Left lung (tissue), 10 donors: ENCODE measurements around the gene CCL22. TPM values are rescaled to one million over a fixed set of nuclear protein-coding genes. Genes with fewer than 3 reads are reported as not detected.
"Not testable (repeated sequence)": the region's sequence is repeated elsewhere in the genome, so short reads cannot be mapped to it uniquely, and the experiment has no call there.

Source experiments
- ATAC-seq: fragments of 200-7000 bp; cut with Tn5 transposase; one replicate; pipeline ENCODE4 v1.9.1; 2020; ENCODE audit warnings: moderate library complexity
- DNase-seq, 4 donors: peaks; one replicate each; pipeline ENCODE4 v3.0.0-alpha.2; 2013 to 2020
- H3K27ac ChIP-seq, 2 donors: fragments of 200-600 bp; sonication (generic) in 1 of 2; one replicate each; pipeline versions ENCODE4 v1.5.0 to v1.8.0; 2020 to 2021
- H3K27me3 ChIP-seq, 2 donors: fragments of 200-600 bp; sonication (generic) in 1 of 2; one replicate each; pipeline versions ENCODE4 v1.5.0 to v1.8.0; 2020 to 2021
- H3K36me3 ChIP-seq, 2 donors: fragments of 200-600 bp; sonication (generic) in 1 of 2; one replicate each; pipeline versions ENCODE4 v1.5.0 to v1.8.0; 2020 to 2021
- H3K4me1 ChIP-seq, 2 donors: fragments of 200-600 bp; one replicate each; pipeline ENCODE4 v1.8.0; 2021
- H3K4me3 ChIP-seq, 2 donors: fragments of 200-600 bp; sonication (generic) in 1 of 2; one replicate each; pipeline versions ENCODE4 v1.5.0 to v1.8.0; 2020 to 2021; ENCODE audit warnings: mild to moderate bottlenecking in 1 of 2
- H3K9me3 ChIP-seq, 2 donors: fragments of 200-600 bp; sonication (generic) in 1 of 2; one replicate each; pipeline versions ENCODE4 v1.5.0 to v1.8.0; 2020 to 2021
- intact Hi-C, 2 donors: fragments of 100-400 bp; cut with DNase I; formaldehyde crosslinking; loops; one replicate each; pipeline versions ENCODE4 v1.11.2 to v1.14.2; 2022
- polyA plus RNA-seq, 6 donors: library from polyadenylated mRNA; unstranded; fragments of 120-200 nt; gene quantifications; one replicate each; pipeline ENCODE4 v1.2.1, GENCODE V29; 2013; ENCODE audit not compliant: insufficient read length in 6 of 6
- total RNA-seq, 2 donors: library from RNA; stranded (reverse); fragmentation: NEBNext Ultra II Directional; extraction: Animal tissue kit (Norgen Biotek cat#: 25700); gene quantifications; one replicate each; pipeline ENCODE4 v1.2.1, GENCODE V29; 2021
- TF ChIP-seq, protein P1 (sequence below), 2 donors: fragments of 200-600 bp; sonication (generic) in 1 of 2; IDR thresholded peaks; one replicate each; pipeline versions ENCODE4 v1.5.0 to v1.8.0; 2021; ENCODE audit warnings: antibody characterized with exemption in 2 of 2
- donor health status: DM: no; HTN: yes; CAD: no.
- donor health status: DM: no; HTN: no; CAD: no.

Gene CCL22
- total and polyA plus RNA-seq, 8 donors = 0.08 to 2.4 (median 0.21) TPM

DNA sequence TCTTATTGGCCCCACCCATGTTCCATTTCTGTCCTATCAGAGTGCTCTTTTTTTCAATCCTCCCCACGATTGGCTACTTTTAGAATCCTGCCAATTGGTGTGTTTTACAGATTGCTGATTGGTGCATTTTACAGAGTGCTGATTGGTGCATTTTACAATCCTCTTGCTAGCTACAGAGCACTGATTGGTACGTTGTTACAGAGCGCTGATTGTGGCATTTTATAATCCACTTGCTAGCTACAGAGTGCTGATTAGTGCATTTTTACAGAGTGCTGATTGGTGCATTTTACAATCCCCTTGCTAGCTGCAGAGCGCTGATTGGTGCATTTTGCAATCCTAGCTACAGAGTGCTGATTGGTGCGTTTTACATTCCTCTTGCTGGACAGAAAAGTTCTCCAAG, 36.4 kb downstream of the CCL22 start:
- intact Hi-C loops = no loop called here
- DNase-seq (no peak), ATAC-seq (no peak)
- Histone ChIP-seq H3K36me3 (no peaks in the 10 kb centered on the region), H3K4me1 (no peaks in the 10 kb centered on the region), H3K27me3 (no peaks in the 10 kb centered on the region), H3K27ac (no peak overlapping the region), H3K9me3 (peaks cover 0 to 4% of the 10 kb centered on the region in 2 donors), H3K4me3 (no peak overlapping the region)
- TF ChIP-seq, protein P1, sequence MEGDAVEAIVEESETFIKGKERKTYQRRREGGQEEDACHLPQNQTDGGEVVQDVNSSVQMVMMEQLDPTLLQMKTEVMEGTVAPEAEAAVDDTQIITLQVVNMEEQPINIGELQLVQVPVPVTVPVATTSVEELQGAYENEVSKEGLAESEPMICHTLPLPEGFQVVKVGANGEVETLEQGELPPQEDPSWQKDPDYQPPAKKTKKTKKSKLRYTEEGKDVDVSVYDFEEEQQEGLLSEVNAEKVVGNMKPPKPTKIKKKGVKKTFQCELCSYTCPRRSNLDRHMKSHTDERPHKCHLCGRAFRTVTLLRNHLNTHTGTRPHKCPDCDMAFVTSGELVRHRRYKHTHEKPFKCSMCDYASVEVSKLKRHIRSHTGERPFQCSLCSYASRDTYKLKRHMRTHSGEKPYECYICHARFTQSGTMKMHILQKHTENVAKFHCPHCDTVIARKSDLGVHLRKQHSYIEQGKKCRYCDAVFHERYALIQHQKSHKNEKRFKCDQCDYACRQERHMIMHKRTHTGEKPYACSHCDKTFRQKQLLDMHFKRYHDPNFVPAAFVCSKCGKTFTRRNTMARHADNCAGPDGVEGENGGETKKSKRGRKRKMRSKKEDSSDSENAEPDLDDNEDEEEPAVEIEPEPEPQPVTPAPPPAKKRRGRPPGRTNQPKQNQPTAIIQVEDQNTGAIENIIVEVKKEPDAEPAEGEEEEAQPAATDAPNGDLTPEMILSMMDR (IDR thresholded peaks at IDR 0.05) = no peak

DNA sequence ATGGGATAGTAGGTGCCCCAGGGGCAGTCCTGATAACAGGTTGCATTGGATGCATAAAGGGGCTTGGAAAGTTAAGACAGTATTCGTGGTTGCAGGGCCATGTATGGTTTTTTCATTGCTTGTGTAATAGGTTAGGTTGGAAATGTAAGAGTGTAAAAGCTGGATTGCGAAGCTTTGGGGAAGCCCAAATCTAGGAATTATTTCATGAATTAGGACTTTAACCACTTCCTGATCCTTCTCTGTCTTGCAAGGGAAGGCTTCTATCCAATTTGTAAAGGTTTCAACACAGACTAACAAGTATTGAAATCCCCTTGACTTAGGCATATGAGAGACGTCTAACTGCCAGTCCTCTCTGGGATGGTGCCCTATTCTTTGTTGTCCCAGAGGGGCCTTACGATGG, 38.2 kb downstream of the CCL22 start:
- ATAC-seq (no peak), DNase-seq (no peak)
- Histone ChIP-seq H3K9me3 (peaks cover 0 to 4% of the 10 kb centered on the region in 2 donors), H3K4me3 (no peak overlapping the region), H3K36me3 (no peaks in the 10 kb centered on the region), H3K27ac (no peak overlapping the region), H3K27me3 (no peaks in the 10 kb centered on the region), H3K4me1 (no peaks in the 10 kb centered on the region)
- intact Hi-C loops = no loop called here
- TF ChIP-seq, protein P1 (IDR thresholded peaks at IDR 0.05) = no peak

DNA sequence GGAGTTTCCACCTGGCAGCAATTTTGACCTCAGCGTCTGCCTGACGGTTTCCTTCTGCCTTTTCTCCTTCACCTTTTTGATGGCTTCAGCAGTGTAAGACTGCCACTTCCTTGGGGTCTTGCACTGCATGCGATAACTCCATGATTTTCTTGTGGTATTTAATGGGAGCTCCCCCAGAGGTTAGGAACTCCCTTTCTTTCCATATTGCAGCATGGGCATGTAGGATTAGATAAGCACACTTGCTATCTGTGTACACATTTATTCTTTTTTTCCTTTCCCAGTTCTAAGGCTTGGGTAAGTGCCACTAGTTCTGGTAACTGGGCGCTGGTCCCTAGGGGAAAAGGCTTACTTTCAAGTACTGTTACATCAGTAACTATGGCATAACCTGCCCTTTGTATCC, 38.9 kb downstream of the CCL22 start:
- H3K27me3 ChIP-seq, H3K4me1 ChIP-seq, ATAC-seq, H3K9me3 ChIP-seq, H3K4me3 ChIP-seq, intact Hi-C loops, H3K27ac ChIP-seq, H3K36me3 ChIP-seq, DNase-seq: not testable (repeated sequence)

DNA sequence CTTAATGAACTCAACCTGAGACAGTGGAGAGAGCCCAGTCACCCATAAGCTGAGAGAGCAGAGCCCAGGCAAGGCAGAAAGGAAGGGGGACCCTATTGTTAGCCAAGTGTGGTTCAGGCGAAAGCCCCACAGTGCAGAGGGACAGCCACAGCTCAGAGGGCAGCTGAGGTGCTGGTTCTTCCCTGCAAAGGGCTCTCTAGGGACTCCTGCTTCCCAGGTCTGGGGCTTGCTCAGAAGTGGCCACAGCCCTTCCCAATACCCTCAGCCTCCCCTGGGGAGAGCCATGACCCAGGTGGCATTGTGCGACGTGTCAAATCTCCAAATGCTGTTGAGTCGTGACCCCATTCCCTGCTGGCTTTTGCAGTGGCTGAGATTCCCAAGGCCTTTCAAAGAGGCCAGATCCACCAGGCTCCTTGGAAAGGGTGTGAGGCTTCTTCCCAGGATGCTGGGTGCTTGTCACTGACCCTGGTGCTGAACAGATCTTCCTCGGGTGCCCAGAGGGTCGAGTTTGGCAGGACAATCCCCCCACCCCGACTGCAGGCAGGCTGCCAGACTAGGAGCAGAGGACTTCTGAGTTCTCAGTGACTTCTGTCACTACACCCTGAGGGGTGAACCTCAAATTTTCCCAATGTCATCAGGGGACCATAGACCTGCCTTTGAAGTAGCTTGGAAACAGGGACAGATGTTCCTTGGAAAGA, 43.5 kb downstream of the CCL22 start:
- DNase-seq = no peak
- ATAC-seq = no peak
- Histone ChIP-seq H3K4me1 (no peaks in the 10 kb centered on the region), H3K27ac (no peak overlapping the region), H3K4me3 (no peak overlapping the region), H3K27me3 (no peaks in the 10 kb centered on the region), H3K36me3 (no peaks in the 10 kb centered on the region), H3K9me3 (no peaks in the 10 kb centered on the region)
- TF ChIP-seq, protein P1 (IDR thresholded peaks at IDR 0.05) = no peak
- intact Hi-C loops = no loop called here

DNA sequence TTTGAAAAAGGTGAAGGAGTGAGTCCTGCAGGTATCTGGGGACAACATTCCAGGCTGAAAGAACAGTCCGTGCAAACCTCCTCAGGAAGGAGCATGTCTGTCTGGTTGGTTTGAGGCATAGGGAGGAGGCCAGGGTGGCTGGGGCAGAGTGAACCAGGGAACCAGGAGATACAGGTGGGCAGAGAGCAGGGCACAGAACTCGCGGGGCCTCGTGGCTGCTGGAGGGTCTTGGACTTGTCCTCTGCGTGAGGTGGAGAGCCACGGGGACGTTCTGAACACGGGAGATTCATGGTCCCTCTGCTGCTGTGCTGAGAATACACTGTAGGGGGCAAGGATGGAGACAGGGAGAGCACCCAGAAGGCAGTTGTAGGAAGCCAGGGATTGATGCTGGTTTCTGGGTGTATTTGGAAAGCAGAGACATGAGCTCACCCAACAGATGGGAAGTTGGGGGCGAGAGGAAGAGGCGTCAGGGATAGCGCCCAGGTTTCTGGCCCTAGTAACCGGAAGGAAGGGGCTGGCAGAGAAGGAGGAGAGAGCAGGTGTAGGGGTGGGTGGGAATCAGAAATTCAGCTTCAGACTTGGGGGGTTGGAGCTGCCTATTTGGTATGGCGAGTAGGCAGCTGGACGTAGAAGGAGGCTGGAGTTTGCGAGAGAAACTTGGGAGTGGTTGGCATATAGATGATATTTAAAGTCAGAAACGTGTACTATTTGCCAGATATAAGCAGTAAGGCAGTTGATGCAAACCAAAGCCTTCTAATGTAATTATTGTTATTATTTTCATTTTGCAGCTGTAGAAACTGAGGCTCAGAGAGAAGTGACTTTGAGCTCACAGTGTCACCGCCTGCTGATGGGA, 45.6 kb downstream of the CCL22 start, which contains the start of gene CCL17:
Gene CCL17 (plus strand): TSS at position 803 of the 853 bp plus-strand sequence. CDS start 9,166 bp downstream, outside the sequence.
- Histone ChIP-seq H3K9me3 (no peaks in the 10 kb centered on the region), H3K27ac (no peak within 1 kb of the TSS), H3K4me3 (no peak within 1 kb of the TSS), H3K27me3 (no peaks in the 10 kb centered on the region), H3K36me3 (no peaks in the 10 kb centered on the region), H3K4me1 (no peaks in the 10 kb centered on the region)
- TF ChIP-seq, protein P1 (IDR thresholded peaks at IDR 0.05) = no peak
- intact Hi-C loops = no loop called here
- no peak for ATAC-seq
- no peak for DNase-seq
